GM19240 (cell line): Measurements from ENCODE around the gene TENT4A.

Source experiments
- DNase-seq: peaks from one replicate; pipeline ENCODE4 v3.0.0; 2011; ENCODE audit warnings: low spot score; ENCODE audit not compliant: insufficient read length

TENT4A gene

GRCh38 chr5:6792911-6793471 lies 79.8 kb downstream of the TENT4A start:
- no peak for DNase-seq

DNA sequence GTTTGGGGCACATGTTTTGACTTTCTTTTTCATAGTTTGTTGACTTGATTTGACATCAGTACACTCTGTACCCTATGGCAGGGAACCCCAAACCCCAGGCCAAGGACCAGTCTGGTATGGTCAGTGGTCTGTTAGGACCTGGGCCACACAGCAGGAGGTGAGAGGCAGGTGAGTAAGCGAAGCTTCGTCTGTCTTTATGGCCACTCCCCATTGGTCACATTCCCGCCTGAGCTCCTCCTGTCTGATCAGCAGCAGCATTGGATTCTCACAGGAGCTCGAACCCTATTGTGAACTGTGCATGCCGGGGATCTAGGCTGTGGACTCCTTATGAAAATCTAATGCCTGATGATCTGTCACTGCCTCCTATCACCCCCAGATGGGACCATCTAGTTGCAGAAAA lies 88.0 kb downstream of the TENT4A start:
- no peak for DNase-seq

DNA sequence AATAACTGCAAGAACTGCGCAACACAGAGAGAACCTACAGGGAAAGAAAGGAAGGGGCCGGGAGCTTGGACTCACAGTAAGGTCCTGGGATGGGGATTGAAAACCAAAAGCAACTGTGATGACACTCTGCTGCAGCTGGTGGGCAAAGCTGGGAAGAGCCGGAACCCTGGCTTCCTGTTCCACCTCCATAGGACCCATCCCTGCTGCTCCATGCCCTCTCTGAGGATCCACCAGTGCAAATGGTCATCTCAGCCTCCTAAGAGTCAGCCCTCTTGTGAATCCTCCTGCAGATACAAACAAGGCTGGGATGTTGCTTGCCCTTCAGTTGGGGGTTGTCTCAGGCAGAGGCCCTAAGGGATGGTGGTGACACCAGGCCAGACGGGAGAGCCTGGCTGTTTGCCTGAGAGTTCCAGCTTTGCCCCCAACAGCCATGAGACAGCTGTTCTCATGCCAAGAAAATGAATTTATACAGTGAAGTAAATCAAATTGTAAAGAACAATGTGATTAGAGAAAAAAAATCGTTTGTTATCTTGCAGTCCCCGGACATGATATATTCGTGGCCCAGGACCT lies 90.8 kb downstream of the TENT4A start:
- DNase-seq: no peak

DNA sequence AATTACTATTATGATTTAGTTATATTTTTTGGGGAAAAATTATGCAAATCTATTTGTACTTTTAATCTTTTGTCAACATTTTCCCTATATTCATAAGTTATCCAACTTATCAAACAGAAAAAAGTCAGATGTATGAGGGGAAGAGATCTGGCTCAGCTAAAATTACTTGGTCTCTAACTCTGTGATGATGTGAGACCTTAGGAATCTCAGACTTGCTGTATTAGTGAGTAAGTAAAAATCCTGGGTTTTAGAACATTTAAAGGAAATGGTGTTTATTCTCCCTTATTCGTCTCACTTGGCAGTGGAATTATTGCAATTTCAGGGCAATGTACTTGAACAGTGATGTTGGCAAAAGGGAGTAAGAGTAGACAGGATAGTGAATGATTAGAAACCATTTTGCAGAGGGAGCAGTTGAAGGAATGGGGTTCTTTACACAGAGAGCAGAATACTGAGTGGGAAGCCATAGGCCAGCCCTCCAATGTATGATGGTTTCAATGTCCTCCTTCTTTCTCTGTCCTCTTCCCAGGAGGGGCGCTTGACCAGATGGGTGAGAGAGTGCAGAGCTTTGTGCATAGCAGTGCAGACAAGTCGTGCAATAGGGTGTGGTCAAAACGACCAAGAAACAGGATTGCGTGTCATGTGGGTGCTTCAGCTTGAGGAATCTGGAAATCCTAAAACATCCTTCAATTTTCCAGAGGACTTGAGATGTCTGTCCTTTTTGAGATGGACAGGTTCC lies 91.7 kb downstream of the TENT4A start:
- no peak for DNase-seq

DNA sequence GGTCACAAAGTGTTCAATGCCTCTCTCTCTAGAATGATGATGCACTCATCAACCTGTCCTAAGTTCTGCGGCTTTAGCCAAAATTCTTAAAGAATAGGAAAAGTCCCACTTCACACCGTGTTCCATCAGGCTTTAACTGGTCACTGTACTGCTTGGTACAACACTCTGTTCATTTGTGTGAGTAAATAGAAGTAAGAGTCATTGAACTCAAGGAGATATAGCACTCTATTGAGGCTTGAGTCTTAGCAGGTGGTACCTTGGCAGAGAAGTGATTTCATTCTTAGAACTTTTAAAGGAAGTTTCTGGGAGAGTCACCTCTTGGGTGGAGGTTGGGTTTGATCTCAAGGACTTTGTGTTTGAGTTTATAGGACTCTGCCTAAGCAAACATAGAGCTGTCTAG lies 92.6 kb downstream of the TENT4A start:
- DNase-seq: no peak
